ENCODE measurements around the gene PCDHGC5.

PCDHGC5 gene

GRCh38 chr5:141510160-141510559 lies 21.3 kb downstream of the PCDHGC5 start:
- TF ChIP-seq SPI1 (IDR thresholded peaks at IDR 0.05; ENCODE audit: borderline replicate concordance, low read depth) (no peak), REST (IDR thresholded peaks at IDR 0.05; ENCODE audit: insufficient replicate concordance, low read depth) (no peak), POLR2AphosphoS5 (IDR thresholded peaks at IDR 0.05; ENCODE audit: low read depth) (no peak), GABPA (IDR thresholded peaks at IDR 0.05; ENCODE audit: low read depth) (no peak), CTCF (IDR thresholded peaks at IDR 0.05; ENCODE audit: insufficient read depth, low read length) (no peak)
- DNase-seq (ENCODE audit: low read depth in 1 of 2, low spot score in 1 of 2), result no peak
- no peak overlapping the region for H3K4me3 ChIP-seq (replicated peaks; ENCODE audit: insufficient read depth, low read length)
- H3K27me3 ChIP-seq (ENCODE audit: insufficient read depth, poor library complexity, severe bottlenecking), result no peaks in the 10 kb centered on the region
- H3K27ac ChIP-seq (replicated peaks), result no peak overlapping the region

- no peak for DNase-seq (ENCODE audit: low read depth in 1 of 2, low spot score in 1 of 2)
- TF ChIP-seq SPI1 (IDR thresholded peaks at IDR 0.05; ENCODE audit: borderline replicate concordance, low read depth) (peak; percentile 41; the same call in 1 of the 2 replicates), CTCF (IDR thresholded peaks at IDR 0.05; ENCODE audit: insufficient read depth, low read length) (no peak), REST (IDR thresholded peaks at IDR 0.05; ENCODE audit: insufficient replicate concordance, low read depth) (no peak), POLR2AphosphoS5 (IDR thresholded peaks at IDR 0.05; ENCODE audit: low read depth) (no peak), GABPA (IDR thresholded peaks at IDR 0.05; ENCODE audit: low read depth) (no peak)
- H3K27ac ChIP-seq (replicated peaks), result no peak overlapping the region
- H3K4me3 ChIP-seq (replicated peaks; ENCODE audit: insufficient read depth, low read length), result no peak overlapping the region
- H3K27me3 ChIP-seq (ENCODE audit: insufficient read depth, poor library complexity, severe bottlenecking), result no peaks in the 10 kb centered on the region
Observed at GRCh38 chr5:141510850-141511601, 22.1 kb downstream of the PCDHGC5 start.

GRCh38 chr5:141511771-141512325 lies 23.0 kb downstream of the PCDHGC5 start:
- Histone ChIP-seq H3K27ac (replicated peaks) (no peak overlapping the region), H3K4me3 (replicated peaks; ENCODE audit: insufficient read depth, low read length) (no peak overlapping the region), H3K27me3 (ENCODE audit: insufficient read depth, poor library complexity, severe bottlenecking) (no peaks in the 10 kb centered on the region)
- DNase-seq (ENCODE audit: low read depth in 1 of 2, low spot score in 1 of 2), result no peak
- TF ChIP-seq CTCF (IDR thresholded peaks at IDR 0.05; ENCODE audit: insufficient read depth, low read length) (no peak), SPI1 (IDR thresholded peaks at IDR 0.05; ENCODE audit: borderline replicate concordance, low read depth) (no peak), GABPA (IDR thresholded peaks at IDR 0.05; ENCODE audit: low read depth) (no peak), POLR2AphosphoS5 (IDR thresholded peaks at IDR 0.05; ENCODE audit: low read depth) (no peak), REST (IDR thresholded peaks at IDR 0.05; ENCODE audit: insufficient replicate concordance, low read depth) (no peak)

All from HL-60 (cell line).